Activated CD4-positive, alpha-beta memory T cell treated with anti-CD3 and anti-CD28 coated beads for 36 hours (primary cell): ENCODE measurements around the gene TPSB2. TPM values are rescaled to one million over a fixed set of nuclear protein-coding genes. Genes with fewer than 3 reads are reported as not detected.
"Not testable (repeated sequence)": the region's sequence is repeated elsewhere in the genome, so short reads cannot be mapped to it uniquely, and the experiment has no call there.

ENCODE experiments used
- CTCF ChIA-PET: fragments of 350-600 bp; sonication (Branson Sonifier 250); formaldehyde crosslinking; loops from one replicate; lab custom pipeline; 2021; ENCODE audit warnings: antibody characterized with exemption, inconsistent platforms; lab: Charles Lee
- POLR2A ChIA-PET: fragments of 350-600 bp; sonication (Branson Sonifier 250); formaldehyde crosslinking; loops from one replicate; lab custom pipeline; 2021; ENCODE audit warnings: antibody characterized with exemption; lab: Charles Lee
- DNase-seq: peaks from one replicate; pipeline ENCODE4 v3.0.0-alpha.2; 2020
- H3K27ac Mint-ChIP-seq: one replicate; pipeline ENCODE4 v1.8.0; 2021; ENCODE audit warnings: mixed read lengths
- H3K27me3 Mint-ChIP-seq: one replicate; pipeline ENCODE4 v1.8.0; 2021; ENCODE audit warnings: mixed read lengths
- H3K36me3 Mint-ChIP-seq: one replicate; pipeline ENCODE4 v1.8.0; 2021; ENCODE audit warnings: mixed read lengths
- H3K4me1 Mint-ChIP-seq: one replicate; pipeline ENCODE4 v1.8.0; 2021; ENCODE audit warnings: low read depth, mixed read lengths
- H3K4me3 Mint-ChIP-seq: one replicate; pipeline ENCODE4 v1.8.0; 2021; ENCODE audit warnings: mild to moderate bottlenecking, mixed read lengths
- H3K9me3 Mint-ChIP-seq: one replicate; pipeline ENCODE4 v1.8.0; 2021; ENCODE audit warnings: mixed read lengths
- intact Hi-C: fragments of 100-400 bp; cut with micrococcal nuclease; formaldehyde crosslinking; loops from one replicate; pipeline ENCODE4 v1.15.1; 2023
- total RNA-seq, 2 experiments: library from RNA; stranded (reverse); gene quantifications; one replicate each; pipeline ENCODE4 v1.2.3, GENCODE V29; 2021

TPSB2 gene
- total RNA-seq, 2 experiments from 2014 or later, result not detected

DNA sequence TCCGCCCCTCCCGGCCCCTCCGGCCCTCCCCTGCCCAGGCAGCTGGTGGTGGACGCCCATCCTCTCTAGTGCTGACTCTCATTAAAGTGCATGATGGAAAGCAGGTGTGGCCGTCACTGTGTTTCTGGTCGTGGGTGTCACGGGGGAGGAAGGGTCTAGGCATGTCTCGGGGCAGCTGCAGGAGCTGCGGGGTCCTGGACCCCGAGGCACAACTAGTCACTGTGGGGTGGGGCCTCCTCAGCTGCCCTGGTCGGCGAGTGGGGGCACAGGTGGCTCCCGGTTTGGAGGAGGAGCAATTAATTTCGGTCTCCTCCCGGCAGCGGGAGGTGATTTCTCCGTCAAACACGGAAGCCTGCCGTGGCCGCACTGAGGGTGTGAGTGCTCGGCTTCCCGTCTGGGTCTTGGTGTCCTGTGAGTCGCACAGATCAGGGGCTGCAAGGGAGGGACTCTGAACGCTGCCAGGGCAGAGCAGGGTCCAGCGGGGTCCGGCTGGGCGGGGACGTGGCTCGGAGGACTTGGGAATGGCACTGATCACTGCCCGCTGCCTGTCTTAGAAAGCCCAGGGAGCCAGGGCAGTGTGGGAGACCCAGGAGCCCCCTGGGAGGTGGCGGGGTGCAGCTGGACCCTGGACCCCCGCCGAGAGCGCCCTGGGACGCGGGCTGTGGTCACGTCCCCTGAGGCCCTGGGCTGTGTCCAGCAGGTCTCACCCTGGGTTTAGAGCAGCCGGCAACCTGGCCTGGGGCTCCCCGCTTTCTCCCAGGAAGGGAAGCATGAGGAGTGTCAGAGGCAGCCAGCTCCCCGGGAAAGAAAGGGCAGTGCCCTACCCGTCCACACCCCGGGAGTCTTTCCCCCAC lies 29.1 kb upstream of the TPSB2 start:
- no peak for DNase-seq
- H3K9me3 Mint-ChIP-seq, result peaks cover under 1% of the 10 kb centered on the region
- H3K4me3 Mint-ChIP-seq, result no peak overlapping the region
- H3K4me1 Mint-ChIP-seq, result peaks cover 5% of the 10 kb centered on the region
- no peak overlapping the region for H3K27ac Mint-ChIP-seq
- peaks cover 24% of the 10 kb centered on the region for H3K27me3 Mint-ChIP-seq
- ChIA-PET CTCF (no interaction called here), POLR2A (no interaction called here)
- intact Hi-C loops, result no loop called here
- H3K36me3 Mint-ChIP-seq, result no peaks in the 10 kb centered on the region

DNA sequence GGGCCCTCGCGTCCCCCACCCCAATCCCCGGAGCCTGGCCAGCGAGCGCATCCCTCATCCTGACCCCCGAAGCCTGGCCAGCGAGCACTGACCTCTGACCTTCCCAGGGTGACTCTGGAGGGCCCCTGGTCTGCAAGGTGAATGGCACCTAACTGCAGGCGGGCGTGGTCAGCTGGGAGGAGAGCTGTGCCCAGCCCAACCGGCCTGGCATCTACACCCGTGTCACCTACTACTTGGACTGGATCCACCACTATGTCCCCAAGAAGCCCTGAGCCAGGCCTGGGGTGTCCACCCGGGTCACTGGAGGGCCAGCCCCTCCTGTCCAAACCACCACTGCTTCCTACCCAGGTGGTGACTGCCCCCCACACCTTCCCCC lies 28.2 kb upstream of the TPSB2 start:
- Mint-ChIP-seq H3K4me1 (peaks cover 5% of the 10 kb centered on the region), H3K27me3 (peaks cover 24% of the 10 kb centered on the region), H3K27ac (no peak overlapping the region), H3K4me3 (no peak overlapping the region), H3K36me3 (no peaks in the 10 kb centered on the region), H3K9me3 (no peaks in the 10 kb centered on the region)
- DNase-seq, result no peak
- POLR2A ChIA-PET, result no interaction called here
- intact Hi-C loops, result no loop called here
- CTCF ChIA-PET, result no interaction called here

DNA sequence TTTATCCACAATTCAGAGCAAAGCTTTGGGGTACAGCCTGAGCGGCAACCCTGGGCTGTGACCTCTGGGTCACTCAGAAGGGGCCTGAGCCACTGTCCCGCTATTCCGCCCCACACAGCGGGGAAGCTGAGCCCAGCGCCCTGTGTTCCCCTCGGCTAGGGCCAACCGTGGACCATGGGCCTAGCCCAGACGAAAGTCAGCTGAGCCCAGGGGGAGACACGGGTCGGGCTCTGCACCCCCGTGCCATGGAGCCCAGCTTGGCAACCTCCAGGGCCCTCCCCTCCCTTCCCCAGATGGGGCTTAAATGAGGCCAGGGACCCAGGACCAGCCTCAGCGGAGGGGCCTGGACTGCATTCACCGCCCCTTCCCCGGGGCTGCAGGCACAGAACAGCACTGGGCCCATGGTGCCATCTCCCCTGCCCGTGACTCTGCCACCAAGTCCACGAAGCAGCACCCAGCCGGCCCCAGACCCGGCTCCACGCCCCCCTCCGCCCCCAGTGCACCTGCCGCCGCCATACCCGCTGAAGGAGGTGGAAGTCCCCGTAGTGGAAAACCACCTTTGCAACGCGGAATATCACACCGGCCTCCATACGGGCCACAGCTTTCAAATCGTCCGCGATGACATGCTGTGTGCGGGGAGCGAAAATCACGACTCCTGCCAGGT lies 27.7 kb upstream of the TPSB2 start:
- peaks cover 24% of the 10 kb centered on the region for H3K27me3 Mint-ChIP-seq
- no peaks in the 10 kb centered on the region for H3K9me3 Mint-ChIP-seq
- no peak for DNase-seq

DNA sequence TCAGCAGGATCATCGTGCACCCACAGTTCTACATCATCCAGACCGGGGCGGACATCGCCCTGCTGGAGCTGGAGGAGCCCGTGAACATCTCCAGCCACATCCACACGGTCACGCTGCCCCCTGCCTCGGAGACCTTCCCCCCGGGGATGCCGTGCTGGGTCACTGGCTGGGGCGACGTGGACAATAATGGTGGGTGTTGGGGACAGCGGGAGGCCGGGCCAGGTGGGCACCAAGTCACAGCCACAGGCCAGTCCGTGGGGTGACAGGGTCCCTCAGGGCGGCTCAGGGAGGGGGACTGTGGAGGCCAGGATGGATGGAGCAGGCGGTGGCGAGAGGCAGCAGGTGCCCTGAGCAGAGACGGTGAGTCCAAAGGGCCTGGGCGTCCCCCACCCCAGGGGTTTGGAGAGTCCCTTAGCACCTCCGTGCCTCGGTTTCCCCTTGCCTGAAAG lies 26.9 kb upstream of the TPSB2 start:
- peaks cover 5% of the 10 kb centered on the region for H3K4me1 Mint-ChIP-seq
- CTCF ChIA-PET, result no interaction called here
- intact Hi-C loops, result no loop called here

More for the DNA sequence above, 27.7 kb upstream of the TPSB2 start:
- ChIA-PET POLR2A (no interaction called here), CTCF (no interaction called here)
- Mint-ChIP-seq H3K36me3 (no peaks in the 10 kb centered on the region), H3K4me3 (no peak overlapping the region), H3K27ac (no peak overlapping the region), H3K4me1 (peaks cover 5% of the 10 kb centered on the region)
- intact Hi-C loops, result no loop called here

DNA sequence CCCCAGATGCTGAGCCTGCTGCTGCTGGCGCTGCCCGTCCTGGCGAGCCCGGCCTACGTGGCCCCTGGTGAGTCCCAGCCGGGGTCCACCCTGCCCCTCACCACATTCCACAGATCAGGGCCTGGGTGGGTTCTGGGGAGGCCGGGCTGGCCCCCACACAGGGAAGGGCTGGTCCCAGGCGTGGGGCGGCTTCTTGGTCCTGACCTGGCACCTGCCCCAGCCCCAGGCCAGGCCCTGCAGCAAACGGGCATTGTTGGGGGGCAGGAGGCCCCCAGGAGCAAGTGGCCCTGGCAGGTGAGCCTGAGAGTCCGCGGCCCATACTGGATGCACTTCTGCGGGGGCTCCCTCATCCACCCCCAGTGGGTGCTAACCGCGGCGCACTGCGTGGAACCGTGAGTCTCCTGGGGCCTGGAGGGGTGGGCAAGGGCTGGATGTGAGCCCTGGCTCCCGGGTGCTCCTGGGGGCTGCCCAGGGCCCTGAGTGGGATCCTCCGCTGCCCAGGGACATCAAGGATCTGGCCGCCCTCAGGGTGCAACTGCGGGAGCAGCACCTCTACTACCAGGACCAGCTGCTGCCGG lies 26.4 kb upstream of the TPSB2 start:
- H3K4me1 Mint-ChIP-seq, H3K27ac Mint-ChIP-seq, CTCF ChIA-PET, H3K4me3 Mint-ChIP-seq, intact Hi-C loops, DNase-seq, POLR2A ChIA-PET, H3K9me3 Mint-ChIP-seq, H3K36me3 Mint-ChIP-seq: not testable (repeated sequence)
- peaks cover 18% of the 10 kb centered on the region for H3K27me3 Mint-ChIP-seq

More for the DNA sequence above, 26.9 kb upstream of the TPSB2 start:
- H3K36me3 Mint-ChIP-seq, result no peaks in the 10 kb centered on the region
- H3K27me3 Mint-ChIP-seq, result peaks cover 18% of the 10 kb centered on the region
- POLR2A ChIA-PET, result no interaction called here
- no peak for DNase-seq
- H3K27ac Mint-ChIP-seq, result no peak overlapping the region
- H3K4me3 Mint-ChIP-seq, result no peak overlapping the region
- no peaks in the 10 kb centered on the region for H3K9me3 Mint-ChIP-seq

DNA sequence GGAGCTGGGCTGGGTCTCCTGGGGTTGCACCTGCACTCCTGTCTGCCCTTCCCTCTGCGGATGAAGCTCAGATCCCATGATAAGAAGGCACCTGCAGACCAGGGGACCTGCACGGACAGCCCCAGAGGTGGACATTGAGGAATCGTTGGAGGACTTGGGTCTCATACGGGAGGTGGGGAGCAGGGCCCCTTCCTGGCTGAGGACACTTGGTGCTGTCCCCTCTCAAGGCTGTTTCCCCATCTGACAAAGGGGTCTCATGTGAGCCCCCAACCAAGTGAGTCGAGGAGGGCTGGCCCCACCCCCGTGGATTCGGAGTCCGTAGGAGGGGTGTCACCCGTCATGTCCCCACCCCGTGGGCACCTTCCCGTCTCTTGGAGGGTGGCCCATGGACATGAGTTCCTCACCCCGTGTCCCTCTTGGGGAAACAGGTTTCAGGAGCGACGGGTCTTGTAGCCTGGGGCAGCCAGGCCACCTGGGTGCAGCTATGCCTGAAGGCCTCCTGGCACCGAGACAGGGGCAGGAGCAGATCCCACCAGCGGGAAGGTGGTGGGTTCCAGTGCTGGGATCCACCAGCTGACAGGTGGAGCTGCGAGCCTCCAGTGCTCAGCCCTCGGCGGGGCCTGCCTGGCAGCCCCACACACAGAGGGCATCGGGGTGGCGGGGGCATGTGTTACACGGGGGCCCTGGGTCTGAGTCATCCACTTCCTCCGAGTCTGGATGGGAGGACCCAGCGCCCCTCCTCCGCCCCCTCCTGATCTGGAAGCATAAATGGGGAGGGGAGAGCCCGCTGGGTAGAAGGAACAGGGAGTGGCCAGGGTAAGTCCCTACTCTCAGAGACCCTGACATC lies 25.5 kb upstream of the TPSB2 start, which contains the start of gene TPSD1:
Gene TPSD1 (plus strand): TSS at position 794 of the 847 bp plus-strand sequence. CDS start 212 bp downstream, outside the sequence.
- DNase-seq, CTCF ChIA-PET, H3K4me1 Mint-ChIP-seq, H3K27ac Mint-ChIP-seq, intact Hi-C loops, H3K9me3 Mint-ChIP-seq, H3K4me3 Mint-ChIP-seq, H3K36me3 Mint-ChIP-seq, POLR2A ChIA-PET: not testable (repeated sequence)
- peaks cover 12% of the 10 kb centered on the region for H3K27me3 Mint-ChIP-seq

DNA sequence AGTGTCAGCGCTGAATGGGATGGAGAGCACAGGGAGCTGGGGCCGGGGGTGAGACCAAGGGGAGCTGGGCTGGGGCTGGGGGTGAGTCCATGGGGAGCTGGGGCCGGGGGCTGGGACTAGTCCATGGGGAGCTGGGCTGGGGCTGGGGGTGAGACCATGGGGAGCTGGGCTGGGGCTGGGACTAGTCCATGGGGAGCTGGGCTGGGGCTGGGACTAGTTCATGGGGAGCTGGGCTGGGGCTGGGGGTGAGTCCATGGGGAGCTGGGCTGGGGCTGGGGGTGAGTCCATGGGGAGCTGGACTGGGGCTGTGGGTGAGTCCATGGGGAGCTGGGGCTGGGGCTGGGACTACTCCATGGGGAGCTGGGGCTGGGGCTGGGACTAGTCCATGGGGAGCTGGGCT lies 24.8 kb upstream of the TPSB2 start:
- H3K4me3 Mint-ChIP-seq, POLR2A ChIA-PET, H3K36me3 Mint-ChIP-seq, H3K4me1 Mint-ChIP-seq, intact Hi-C loops, H3K27me3 Mint-ChIP-seq, CTCF ChIA-PET, H3K9me3 Mint-ChIP-seq, H3K27ac Mint-ChIP-seq, DNase-seq: not testable (repeated sequence)

DNA sequence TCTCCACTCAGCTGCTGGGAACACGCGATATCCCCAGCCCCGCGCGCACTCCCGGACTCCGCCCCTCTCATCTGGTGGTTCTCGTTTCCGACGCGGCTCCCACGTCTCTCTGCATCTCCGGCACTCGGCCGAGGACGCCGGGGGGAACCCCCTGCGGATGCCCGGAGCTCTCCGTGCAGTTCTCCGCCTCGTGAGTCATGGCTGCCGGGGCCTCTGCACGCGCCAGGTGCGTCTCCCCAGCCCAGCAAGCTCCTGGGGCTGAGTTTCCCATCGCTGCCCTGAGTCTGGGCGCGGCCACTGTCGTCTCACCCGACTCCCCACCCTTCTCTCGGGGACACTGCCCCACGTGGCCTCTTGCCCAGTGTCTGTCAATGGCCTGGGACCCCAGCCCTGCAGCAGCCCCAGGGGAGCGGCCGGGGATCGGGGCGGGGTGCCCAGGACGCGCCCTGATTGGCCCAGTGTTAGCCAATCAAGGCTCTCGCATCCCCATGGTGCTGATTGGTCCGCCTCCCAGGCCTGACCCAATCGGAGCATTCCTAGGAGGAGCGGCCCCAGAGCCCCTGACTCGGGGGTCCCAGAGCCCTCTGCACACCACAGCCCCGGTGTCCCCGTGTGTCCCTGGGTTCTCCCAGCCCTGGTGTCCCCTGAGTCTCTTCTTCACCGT lies 23.8 kb upstream of the TPSB2 start:
- H3K4me3 Mint-ChIP-seq, H3K36me3 Mint-ChIP-seq, intact Hi-C loops, POLR2A ChIA-PET, H3K27ac Mint-ChIP-seq, DNase-seq, H3K9me3 Mint-ChIP-seq, H3K4me1 Mint-ChIP-seq, CTCF ChIA-PET, H3K27me3 Mint-ChIP-seq: not testable (repeated sequence)

DNA sequence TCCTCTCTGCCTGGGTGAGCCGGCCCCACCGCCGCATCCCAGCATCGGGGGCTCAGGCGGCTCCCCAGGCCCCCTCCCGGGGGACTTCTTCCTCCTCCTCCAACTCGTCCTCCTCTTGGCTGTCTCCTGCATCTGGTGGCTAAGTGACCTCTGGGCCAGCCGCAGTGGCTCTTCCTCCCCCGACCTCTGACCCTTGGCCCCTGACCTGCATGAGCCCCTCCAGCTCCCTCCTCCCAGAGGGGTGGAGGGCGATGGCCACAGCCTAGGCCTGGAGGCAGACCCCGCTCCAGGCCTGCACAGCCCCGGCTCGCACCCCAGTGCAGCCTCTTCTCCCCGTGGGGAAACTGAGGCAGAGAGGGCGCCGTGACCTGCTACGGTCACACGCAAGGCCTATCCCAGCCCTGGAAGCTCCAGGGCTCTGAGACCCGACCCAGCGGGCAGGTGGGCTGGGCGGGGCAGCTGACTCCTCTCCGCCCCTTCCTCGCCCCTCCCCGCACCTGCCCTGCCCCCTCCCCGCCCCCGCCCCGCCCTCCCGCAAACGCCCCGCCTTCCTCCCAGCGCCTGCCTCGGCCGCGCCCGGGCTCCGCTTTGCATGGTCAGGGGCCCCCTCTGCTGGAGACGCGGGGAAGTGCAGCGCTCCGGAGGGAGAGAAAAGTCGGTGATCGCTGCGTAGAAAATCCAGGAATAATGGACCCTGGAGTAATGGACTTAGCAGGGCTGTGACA lies 19.2 kb upstream of the TPSB2 start:
- POLR2A ChIA-PET, H3K27ac Mint-ChIP-seq, DNase-seq, H3K36me3 Mint-ChIP-seq, H3K4me1 Mint-ChIP-seq, H3K4me3 Mint-ChIP-seq, H3K27me3 Mint-ChIP-seq, H3K9me3 Mint-ChIP-seq, CTCF ChIA-PET, intact Hi-C loops: not testable (repeated sequence)

DNA sequence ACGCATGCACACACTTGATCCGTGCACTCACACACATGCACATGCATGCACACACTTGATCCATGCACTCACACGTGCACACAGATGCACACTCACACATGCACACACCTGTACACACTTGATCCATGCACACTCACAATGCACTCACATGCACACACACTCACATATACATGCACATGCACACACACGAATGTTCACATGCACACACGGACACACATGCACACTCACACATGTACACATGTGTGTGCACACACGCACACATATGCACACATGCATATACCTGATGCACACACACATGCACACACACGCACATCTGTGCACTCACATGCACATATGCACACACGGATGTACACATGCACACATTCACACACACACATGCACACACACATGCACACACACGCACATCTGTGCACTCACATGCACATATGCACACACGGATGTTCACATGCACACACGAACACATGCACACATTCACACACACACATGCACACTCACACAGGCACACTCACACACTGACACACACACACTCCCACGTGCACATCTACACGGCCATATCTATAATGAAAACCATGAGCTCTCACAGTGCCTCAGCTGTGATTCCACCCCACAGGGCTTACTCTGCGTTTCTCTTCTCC lies 18.0 kb upstream of the TPSB2 start:
- CTCF ChIA-PET, H3K36me3 Mint-ChIP-seq: not testable (repeated sequence)

More for the DNA sequence above, 18.0 kb upstream of the TPSB2 start:
- DNase-seq, intact Hi-C loops, H3K4me1 Mint-ChIP-seq, H3K9me3 Mint-ChIP-seq, POLR2A ChIA-PET, H3K27ac Mint-ChIP-seq, H3K27me3 Mint-ChIP-seq, H3K4me3 Mint-ChIP-seq: not testable (repeated sequence)
